GM23338 (cell line): Measurements from ENCODE around the gene KCNK17. TPM values are rescaled to one million over a fixed set of nuclear protein-coding genes. Genes with fewer than 3 reads are reported as not detected.

Experiments used
- ATAC-seq: fragments of 200-7000 bp; cut with Tn5 transposase; 3 replicates; pipeline ENCODE4 v1.9.1; 2020
- DNase-seq: peaks from one replicate; pipeline ENCODE4 v3.0.0-alpha.2; 2015; ENCODE audit warnings: low spot score
- H2AFZ ChIP-seq: fragments of 200-600 bp; sonication (generic); 2 replicates; pipeline ENCODE4 v1.8.0; 2016; ENCODE audit warnings: antibody characterized with exemption, mild to moderate bottlenecking, moderate library complexity
- H3F3A ChIP-seq: fragments of 200-600 bp; sonication (generic); replicated peaks from 2 replicates; pipeline ENCODE4 v1.8.0; 2017; ENCODE audit warnings: antibody characterized with exemption, mixed run types, low read depth
- H3K27ac ChIP-seq: fragments of 200-600 bp; sonication (generic); 2 replicates; pipeline ENCODE4 v1.6.1; 2016; ENCODE audit warnings: low read depth
- H3K27me3 ChIP-seq: fragments of 200-600 bp; sonication (generic); 2 replicates; pipeline ENCODE4 v1.8.0; 2016; ENCODE audit warnings: mild to moderate bottlenecking, mixed run types, moderate library complexity; ENCODE audit not compliant: insufficient read depth
- H3K36me3 ChIP-seq: fragments of 200-600 bp; sonication (generic); 2 replicates; pipeline ENCODE4 v1.8.0; 2016; ENCODE audit warnings: mild to moderate bottlenecking; ENCODE audit not compliant: insufficient read depth
- H3K4me1 ChIP-seq: fragments of 200-600 bp; sonication (generic); 2 replicates; pipeline ENCODE4 v1.8.0; 2016; ENCODE audit warnings: mild to moderate bottlenecking, moderate library complexity; ENCODE audit not compliant: insufficient read depth
- H3K4me2 ChIP-seq: fragments of 200-600 bp; sonication (generic); 2 replicates; pipeline ENCODE4 v1.7.1; 2017; ENCODE audit warnings: mixed run types
- H3K4me3 ChIP-seq: fragments of 200-600 bp; sonication (generic); 2 replicates; pipeline ENCODE4 v1.6.1; 2016; ENCODE audit warnings: mixed run types
- H3K79me2 ChIP-seq: fragments of 200-600 bp; sonication (generic); replicated peaks from 2 replicates; pipeline ENCODE4 v1.8.0; 2017; ENCODE audit warnings: mild to moderate bottlenecking; ENCODE audit not compliant: insufficient read depth
- H3K9me2 ChIP-seq: fragments of 200-600 bp; sonication (generic); 2 replicates; pipeline ENCODE4 v1.8.0; 2017; ENCODE audit not compliant: insufficient read depth
- H4K20me1 ChIP-seq: fragments of 200-600 bp; sonication (generic); replicated peaks from 2 replicates; pipeline ENCODE4 v1.8.0; 2017; ENCODE audit warnings: mild to moderate bottlenecking; ENCODE audit not compliant: insufficient read depth
- H3K27ac Mint-ChIP-seq: 2 replicates; pipeline ENCODE4 v1.8.0; 2020; ENCODE audit warnings: inconsistent platforms, mild to moderate bottlenecking, moderate library complexity, mixed read lengths
- H3K27me3 Mint-ChIP-seq: 3 replicates; pipeline ENCODE4 v1.8.0; 2022; ENCODE audit warnings: low read depth, mild to moderate bottlenecking, moderate library complexity, mixed read lengths, inconsistent platforms; ENCODE audit not compliant: insufficient read depth, poor library complexity
- H3K36me3 Mint-ChIP-seq: 3 replicates; pipeline ENCODE4 v1.8.0; 2021; ENCODE audit warnings: low read depth, mild to moderate bottlenecking, inconsistent platforms, moderate library complexity, mixed read lengths
- H3K4me1 Mint-ChIP-seq: 3 replicates; pipeline ENCODE4 v1.8.0; 2020; ENCODE audit warnings: mild to moderate bottlenecking, inconsistent platforms, mixed read lengths
- H3K4me3 Mint-ChIP-seq: 3 replicates; pipeline ENCODE4 v1.8.0; 2021; ENCODE audit warnings: moderate library complexity, mild to moderate bottlenecking, inconsistent platforms, mixed read lengths
- H3K9me3 Mint-ChIP-seq: 3 replicates; pipeline ENCODE4 v1.8.0; 2020; ENCODE audit warnings: moderate library complexity, mild to moderate bottlenecking, inconsistent platforms, mixed read lengths
- CREB1 ChIP-seq: fragments of 250-450 bp; sonication (Bioruptor Pico); IDR thresholded peaks from 2 replicates; pipeline ENCODE4 v1.5.0; 2020; ENCODE audit warnings: low read depth, mild to moderate bottlenecking, moderate library complexity
- EZH2phosphoT487 ChIP-seq: fragments of 200-600 bp; sonication (generic); IDR thresholded peaks from one replicate; pipeline ENCODE4 v1.8.1; 2018; ENCODE audit warnings: antibody characterized with exemption; ENCODE audit not compliant: unreplicated experiment
- JUNB ChIP-seq: IDR thresholded peaks from one replicate; pipeline ENCODE4 v1.6.1; 2016; ENCODE audit warnings: antibody characterized with exemption; ENCODE audit not compliant: unreplicated experiment
- POLR2AphosphoS5 ChIP-seq: IDR thresholded peaks from 2 replicates; pipeline ENCODE4 v1.6.1; 2016; ENCODE audit warnings: antibody characterized with exemption, low read depth
- ZNF114 ChIP-seq: fragments of 250-450 bp; sonication (Bioruptor Pico); IDR thresholded peaks from 2 replicates; pipeline ENCODE4 v1.5.0; 2020; ENCODE audit warnings: mild to moderate bottlenecking, moderate library complexity
- ZNF331 ChIP-seq: fragments of 250-450 bp; sonication (Bioruptor Pico); IDR thresholded peaks from 2 replicates; pipeline ENCODE4 v1.5.0; 2020; ENCODE audit warnings: low read depth, mild to moderate bottlenecking, moderate library complexity
- polyA plus RNA-seq: library from polyadenylated mRNA; unstranded; fragments of >200 nt; fragmentation: Nextera tagmentation; extraction: Ambion mirVana; gene quantifications from 2 replicates; pipeline ENCODE4 v1.2.1, GENCODE V29; 2016
- total RNA-seq: library from RNA; depleted of rRNA; stranded (reverse); fragments of >200 nt; shearing (Covaris generic); gene quantifications from 2 replicates; pipeline ENCODE4 v1.2.3, GENCODE V29; 2014
- TF ChIP-seq, protein P1 (sequence below), 2 experiments: fragments of 200-600 bp in 1 of 2; sonication (generic) in 1 of 2; conservative IDR thresholded peaks; 2 replicates each; pipeline versions ENCODE4 v1.5.1 to v1.6.1; 2016 to 2017; ENCODE audit warnings: antibody characterized with exemption in 2 of 2, low read depth in 2 of 2, mild to moderate bottlenecking in 2 of 2, moderate library complexity in 1 of 2
- TF ChIP-seq, protein P2 (sequence below): IDR thresholded peaks from one replicate; pipeline ENCODE4 v1.6.1; 2018; ENCODE audit warnings: antibody characterized with exemption; ENCODE audit not compliant: unreplicated experiment
- TF ChIP-seq, protein P3 (sequence below): fragments of 250-450 bp; sonication (Bioruptor Pico); IDR thresholded peaks from 2 replicates; pipeline ENCODE4 v1.5.0; 2020; ENCODE audit warnings: mild to moderate bottlenecking, moderate library complexity

Gene KCNK17
- total and polyA plus RNA-seq, 2 experiments from 2014 or later: 2.2 to 3.1 TPM

DNA sequence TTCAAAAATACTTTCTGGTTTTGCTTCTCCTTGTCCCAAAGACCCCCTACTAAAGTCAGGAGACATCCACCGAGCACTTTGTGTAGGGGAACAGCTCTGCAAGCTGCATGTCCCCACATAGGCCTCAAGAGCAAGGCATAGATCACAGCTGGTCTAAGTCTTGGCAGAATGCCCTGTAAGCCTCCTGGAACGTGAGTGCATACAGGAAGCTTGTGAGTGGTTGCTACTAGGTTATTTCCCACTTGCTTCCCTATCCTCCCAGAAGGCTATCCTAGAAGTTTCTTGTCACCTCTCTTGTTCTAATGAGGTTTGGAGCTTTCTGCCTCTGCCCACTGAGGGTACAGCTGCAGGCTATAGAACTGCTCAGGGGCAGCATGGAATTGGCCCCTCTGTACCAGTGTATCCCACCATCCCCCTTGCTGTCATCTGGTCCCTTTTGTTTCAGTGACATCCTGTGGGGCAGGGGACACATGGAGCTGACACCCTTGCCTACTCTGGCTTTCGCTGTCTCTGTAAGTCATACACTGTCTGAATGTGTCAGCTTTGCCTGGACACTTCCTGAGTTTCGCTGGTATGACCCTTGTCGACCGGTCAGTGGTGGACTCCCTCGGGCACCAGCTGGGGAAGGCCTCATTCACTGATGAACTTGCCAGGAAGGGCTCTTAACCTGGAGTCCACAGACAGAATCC is 43.9 kb upstream of the KCNK17 start:
- ATAC-seq: no peak
- Histone ChIP-seq H3K27ac (no peak overlapping the region), H3K4me1 (no peaks in the 10 kb centered on the region), H4K20me1 (no peaks in the 10 kb centered on the region), H3K27me3 (no peaks in the 10 kb centered on the region), H3K4me3 (no peak overlapping the region), H3K79me2 (no peaks in the 10 kb centered on the region), H3F3A (no peaks in the 10 kb centered on the region), H3K9me2 (no peaks in the 10 kb centered on the region), H3K4me2 (no peak overlapping the region), H2AFZ (no peak overlapping the region), H3K36me3 (no peaks in the 10 kb centered on the region)
- peaks cover 6% of the 10 kb centered on the region for H3K27me3 Mint-ChIP-seq
- H3K9me3 Mint-ChIP-seq: no peaks in the 10 kb centered on the region
- no peak overlapping the region for H3K4me3 Mint-ChIP-seq
- H3K36me3 Mint-ChIP-seq: no peaks in the 10 kb centered on the region
- H3K27ac Mint-ChIP-seq: no peak overlapping the region
- TF ChIP-seq ZNF331 (CRISPR knock-in tag) (no peak), ZNF114 (no peak), POLR2AphosphoS5 (no peak), JUNB (no peak), EZH2phosphoT487 (no peak)
- TF ChIP-seq, protein P1, sequence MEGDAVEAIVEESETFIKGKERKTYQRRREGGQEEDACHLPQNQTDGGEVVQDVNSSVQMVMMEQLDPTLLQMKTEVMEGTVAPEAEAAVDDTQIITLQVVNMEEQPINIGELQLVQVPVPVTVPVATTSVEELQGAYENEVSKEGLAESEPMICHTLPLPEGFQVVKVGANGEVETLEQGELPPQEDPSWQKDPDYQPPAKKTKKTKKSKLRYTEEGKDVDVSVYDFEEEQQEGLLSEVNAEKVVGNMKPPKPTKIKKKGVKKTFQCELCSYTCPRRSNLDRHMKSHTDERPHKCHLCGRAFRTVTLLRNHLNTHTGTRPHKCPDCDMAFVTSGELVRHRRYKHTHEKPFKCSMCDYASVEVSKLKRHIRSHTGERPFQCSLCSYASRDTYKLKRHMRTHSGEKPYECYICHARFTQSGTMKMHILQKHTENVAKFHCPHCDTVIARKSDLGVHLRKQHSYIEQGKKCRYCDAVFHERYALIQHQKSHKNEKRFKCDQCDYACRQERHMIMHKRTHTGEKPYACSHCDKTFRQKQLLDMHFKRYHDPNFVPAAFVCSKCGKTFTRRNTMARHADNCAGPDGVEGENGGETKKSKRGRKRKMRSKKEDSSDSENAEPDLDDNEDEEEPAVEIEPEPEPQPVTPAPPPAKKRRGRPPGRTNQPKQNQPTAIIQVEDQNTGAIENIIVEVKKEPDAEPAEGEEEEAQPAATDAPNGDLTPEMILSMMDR (conservative IDR thresholded peaks at IDR 0.05; ENCODE audit: low read depth in 2 of 2): no peak
- TF ChIP-seq, protein P2, sequence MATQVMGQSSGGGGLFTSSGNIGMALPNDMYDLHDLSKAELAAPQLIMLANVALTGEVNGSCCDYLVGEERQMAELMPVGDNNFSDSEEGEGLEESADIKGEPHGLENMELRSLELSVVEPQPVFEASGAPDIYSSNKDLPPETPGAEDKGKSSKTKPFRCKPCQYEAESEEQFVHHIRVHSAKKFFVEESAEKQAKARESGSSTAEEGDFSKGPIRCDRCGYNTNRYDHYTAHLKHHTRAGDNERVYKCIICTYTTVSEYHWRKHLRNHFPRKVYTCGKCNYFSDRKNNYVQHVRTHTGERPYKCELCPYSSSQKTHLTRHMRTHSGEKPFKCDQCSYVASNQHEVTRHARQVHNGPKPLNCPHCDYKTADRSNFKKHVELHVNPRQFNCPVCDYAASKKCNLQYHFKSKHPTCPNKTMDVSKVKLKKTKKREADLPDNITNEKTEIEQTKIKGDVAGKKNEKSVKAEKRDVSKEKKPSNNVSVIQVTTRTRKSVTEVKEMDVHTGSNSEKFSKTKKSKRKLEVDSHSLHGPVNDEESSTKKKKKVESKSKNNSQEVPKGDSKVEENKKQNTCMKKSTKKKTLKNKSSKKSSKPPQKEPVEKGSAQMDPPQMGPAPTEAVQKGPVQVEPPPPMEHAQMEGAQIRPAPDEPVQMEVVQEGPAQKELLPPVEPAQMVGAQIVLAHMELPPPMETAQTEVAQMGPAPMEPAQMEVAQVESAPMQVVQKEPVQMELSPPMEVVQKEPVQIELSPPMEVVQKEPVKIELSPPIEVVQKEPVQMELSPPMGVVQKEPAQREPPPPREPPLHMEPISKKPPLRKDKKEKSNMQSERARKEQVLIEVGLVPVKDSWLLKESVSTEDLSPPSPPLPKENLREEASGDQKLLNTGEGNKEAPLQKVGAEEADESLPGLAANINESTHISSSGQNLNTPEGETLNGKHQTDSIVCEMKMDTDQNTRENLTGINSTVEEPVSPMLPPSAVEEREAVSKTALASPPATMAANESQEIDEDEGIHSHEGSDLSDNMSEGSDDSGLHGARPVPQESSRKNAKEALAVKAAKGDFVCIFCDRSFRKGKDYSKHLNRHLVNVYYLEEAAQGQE: no peak
- no peak for DNase-seq
- H3K4me1 Mint-ChIP-seq: peaks cover 7% of the 10 kb centered on the region; the same call in 2 of the 3 replicates

DNA sequence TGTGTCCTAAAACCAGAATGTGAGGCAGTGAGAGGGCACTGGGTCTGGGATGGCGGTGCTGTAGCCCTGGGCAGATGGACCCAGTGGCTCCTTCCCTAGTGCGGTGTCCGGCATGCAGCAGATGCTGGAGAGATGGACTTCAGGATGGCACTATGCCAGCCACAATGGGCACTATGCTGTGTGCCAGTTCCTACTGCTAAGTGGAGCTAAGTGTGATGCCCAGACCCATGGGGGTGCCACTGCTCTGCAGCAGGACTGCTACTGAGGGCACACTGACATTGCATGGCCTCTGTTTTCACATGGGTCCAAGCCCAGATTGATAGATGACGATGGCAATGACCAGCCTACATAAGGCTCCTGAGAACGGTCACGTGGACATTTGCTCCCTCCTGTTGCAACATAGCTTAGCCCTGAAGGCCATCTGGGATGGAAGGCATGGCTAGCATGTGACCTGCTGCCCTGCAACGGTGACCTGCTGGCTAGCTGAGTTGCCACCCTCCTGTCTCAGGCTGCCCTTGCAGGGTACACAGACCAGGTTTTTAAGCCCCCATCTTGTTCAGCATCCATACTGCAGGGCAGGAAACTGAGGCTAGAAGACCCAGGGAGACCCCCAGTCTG is 39.6 kb upstream of the KCNK17 start:
- Mint-ChIP-seq H3K36me3 (no peaks in the 10 kb centered on the region), H3K27me3 (no peaks in the 10 kb centered on the region), H3K4me3 (no peak overlapping the region), H3K27ac (no peak overlapping the region), H3K4me1 (no peaks in the 10 kb centered on the region), H3K9me3 (no peaks in the 10 kb centered on the region)
- DNase-seq (no peak), ATAC-seq (no peak)
- Histone ChIP-seq H2AFZ (no peak overlapping the region), H3K27me3 (no peaks in the 10 kb centered on the region), H3K4me2 (no peak overlapping the region), H3F3A (no peaks in the 10 kb centered on the region), H3K79me2 (no peaks in the 10 kb centered on the region), H3K36me3 (no peaks in the 10 kb centered on the region), H3K27ac (no peak overlapping the region), H3K4me3 (no peak overlapping the region), H4K20me1 (no peaks in the 10 kb centered on the region), H3K4me1 (no peaks in the 10 kb centered on the region), H3K9me2 (no peaks in the 10 kb centered on the region)
- no peak for TF ChIP-seq CREB1
- TF ChIP-seq, protein P3, sequence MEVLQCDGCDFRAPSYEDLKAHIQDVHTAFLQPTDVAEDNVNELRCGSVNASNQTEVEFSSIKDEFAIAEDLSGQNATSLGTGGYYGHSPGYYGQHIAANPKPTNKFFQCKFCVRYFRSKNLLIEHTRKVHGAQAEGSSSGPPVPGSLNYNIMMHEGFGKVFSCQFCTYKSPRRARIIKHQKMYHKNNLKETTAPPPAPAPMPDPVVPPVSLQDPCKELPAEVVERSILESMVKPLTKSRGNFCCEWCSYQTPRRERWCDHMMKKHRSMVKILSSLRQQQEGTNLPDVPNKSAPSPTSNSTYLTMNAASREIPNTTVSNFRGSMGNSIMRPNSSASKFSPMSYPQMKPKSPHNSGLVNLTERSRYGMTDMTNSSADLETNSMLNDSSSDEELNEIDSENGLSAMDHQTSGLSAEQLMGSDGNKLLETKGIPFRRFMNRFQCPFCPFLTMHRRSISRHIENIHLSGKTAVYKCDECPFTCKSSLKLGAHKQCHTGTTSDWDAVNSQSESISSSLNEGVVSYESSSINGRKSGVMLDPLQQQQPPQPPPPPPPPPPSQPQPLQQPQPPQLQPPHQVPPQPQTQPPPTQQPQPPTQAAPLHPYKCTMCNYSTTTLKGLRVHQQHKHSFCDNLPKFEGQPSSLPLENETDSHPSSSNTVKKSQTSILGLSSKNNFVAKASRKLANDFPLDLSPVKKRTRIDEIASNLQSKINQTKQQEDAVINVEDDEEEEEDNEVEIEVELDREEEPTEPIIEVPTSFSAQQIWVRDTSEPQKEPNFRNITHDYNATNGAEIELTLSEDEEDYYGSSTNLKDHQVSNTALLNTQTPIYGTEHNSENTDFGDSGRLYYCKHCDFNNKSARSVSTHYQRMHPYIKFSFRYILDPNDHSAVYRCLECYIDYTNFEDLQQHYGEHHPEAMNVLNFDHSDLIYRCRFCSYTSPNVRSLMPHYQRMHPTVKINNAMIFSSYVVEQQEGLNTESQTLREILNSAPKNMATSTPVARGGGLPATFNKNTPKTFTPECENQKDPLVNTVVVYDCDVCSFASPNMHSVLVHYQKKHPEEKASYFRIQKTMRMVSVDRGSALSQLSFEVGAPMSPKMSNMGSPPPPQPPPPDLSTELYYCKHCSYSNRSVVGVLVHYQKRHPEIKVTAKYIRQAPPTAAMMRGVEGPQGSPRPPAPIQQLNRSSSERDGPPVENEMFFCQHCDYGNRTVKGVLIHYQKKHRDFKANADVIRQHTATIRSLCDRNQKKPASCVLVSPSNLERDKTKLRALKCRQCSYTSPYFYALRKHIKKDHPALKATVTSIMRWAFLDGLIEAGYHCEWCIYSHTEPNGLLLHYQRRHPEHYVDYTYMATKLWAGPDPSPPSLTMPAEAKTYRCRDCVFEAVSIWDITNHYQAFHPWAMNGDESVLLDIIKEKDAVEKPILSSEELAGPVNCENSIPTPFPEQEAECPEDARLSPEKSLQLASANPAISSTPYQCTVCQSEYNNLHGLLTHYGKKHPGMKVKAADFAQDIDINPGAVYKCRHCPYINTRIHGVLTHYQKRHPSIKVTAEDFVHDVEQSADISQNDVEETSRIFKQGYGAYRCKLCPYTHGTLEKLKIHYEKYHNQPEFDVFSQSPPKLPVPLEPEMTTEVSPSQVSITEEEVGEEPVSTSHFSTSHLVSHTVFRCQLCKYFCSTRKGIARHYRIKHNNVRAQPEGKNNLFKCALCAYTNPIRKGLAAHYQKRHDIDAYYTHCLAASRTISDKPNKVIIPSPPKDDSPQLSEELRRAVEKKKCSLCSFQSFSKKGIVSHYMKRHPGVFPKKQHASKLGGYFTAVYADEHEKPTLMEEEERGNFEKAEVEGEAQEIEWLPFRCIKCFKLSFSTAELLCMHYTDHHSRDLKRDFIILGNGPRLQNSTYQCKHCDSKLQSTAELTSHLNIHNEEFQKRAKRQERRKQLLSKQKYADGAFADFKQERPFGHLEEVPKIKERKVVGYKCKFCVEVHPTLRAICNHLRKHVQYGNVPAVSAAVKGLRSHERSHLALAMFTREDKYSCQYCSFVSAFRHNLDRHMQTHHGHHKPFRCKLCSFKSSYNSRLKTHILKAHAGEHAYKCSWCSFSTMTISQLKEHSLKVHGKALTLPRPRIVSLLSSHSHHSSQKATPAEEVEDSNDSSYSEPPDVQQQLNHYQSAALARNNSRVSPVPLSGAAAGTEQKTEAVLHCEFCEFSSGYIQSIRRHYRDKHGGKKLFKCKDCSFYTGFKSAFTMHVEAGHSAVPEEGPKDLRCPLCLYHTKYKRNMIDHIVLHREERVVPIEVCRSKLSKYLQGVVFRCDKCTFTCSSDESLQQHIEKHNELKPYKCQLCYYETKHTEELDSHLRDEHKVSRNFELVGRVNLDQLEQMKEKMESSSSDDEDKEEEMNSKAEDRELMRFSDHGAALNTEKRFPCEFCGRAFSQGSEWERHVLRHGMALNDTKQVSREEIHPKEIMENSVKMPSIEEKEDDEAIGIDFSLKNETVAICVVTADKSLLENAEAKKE (CRISPR knock-in tag): no peak
- TF ChIP-seq EZH2phosphoT487: no peak
- no peak for TF ChIP-seq ZNF114
